Measurements from ENCODE around the gene TBC1D9B.

DNA sequence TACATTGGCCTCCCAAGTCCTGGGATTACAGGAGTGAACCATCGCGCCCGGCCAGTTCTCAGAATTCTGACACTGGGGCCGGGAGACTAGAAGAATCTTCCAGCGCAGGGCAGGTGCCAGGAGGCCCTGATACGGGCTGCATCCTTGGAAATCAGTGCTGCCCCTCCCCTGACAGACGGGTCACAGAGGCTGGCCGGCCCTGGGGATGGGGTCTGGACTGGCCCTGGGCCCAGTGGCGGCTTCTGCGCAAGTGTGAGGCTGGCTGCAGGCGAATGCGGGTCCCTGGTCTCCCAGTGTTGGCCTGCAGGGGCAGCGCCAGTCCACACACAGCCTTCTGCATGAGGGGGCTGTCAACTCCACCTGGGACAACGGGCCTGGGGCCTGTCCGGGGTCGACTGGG is 831 bp upstream of the TBC1D9B start:
- TF ChIP-seq, protein P1, sequence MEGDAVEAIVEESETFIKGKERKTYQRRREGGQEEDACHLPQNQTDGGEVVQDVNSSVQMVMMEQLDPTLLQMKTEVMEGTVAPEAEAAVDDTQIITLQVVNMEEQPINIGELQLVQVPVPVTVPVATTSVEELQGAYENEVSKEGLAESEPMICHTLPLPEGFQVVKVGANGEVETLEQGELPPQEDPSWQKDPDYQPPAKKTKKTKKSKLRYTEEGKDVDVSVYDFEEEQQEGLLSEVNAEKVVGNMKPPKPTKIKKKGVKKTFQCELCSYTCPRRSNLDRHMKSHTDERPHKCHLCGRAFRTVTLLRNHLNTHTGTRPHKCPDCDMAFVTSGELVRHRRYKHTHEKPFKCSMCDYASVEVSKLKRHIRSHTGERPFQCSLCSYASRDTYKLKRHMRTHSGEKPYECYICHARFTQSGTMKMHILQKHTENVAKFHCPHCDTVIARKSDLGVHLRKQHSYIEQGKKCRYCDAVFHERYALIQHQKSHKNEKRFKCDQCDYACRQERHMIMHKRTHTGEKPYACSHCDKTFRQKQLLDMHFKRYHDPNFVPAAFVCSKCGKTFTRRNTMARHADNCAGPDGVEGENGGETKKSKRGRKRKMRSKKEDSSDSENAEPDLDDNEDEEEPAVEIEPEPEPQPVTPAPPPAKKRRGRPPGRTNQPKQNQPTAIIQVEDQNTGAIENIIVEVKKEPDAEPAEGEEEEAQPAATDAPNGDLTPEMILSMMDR (IDR thresholded peaks at IDR 0.05) = no peak
- no peak for TF ChIP-seq POLR2AphosphoS5 (IDR thresholded peaks at IDR 0.05)

Measured in gastroesophageal sphincter (tissue), 3 donors.